ENCODE data around the gene ZC2HC1B.
"Not testable (repeated sequence)": the region's sequence is repeated elsewhere in the genome, so short reads cannot be mapped to it uniquely, and the experiment has no call there.

Gene ZC2HC1B

DNA sequence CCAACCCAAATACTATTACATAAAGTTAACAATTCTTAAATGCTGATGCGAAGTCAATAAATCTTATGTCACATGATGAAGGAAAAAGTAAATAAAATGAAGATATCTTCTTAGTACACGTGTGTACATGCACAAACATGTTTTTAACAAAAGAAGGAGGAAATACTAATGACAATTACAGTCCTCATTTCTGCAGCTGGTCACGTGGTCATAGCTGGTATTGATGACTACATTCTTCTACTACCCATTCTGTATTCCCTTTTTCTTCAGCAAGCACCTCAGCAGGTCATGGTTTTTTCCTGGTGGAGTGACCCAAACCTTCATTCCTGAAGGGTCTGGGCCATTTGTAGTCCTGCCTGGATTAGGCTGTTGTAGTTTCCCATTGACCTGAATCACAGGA, 4.5 kb downstream of the ZC2HC1B start:
- not testable (repeated sequence) for DNase-seq (ENCODE audit: low read depth in 1 of 2, low spot score in 1 of 2)

GRCh38 chr6:143871202-143871730, 7.0 kb downstream of the ZC2HC1B start:
- DNase-seq (ENCODE audit: low read depth in 1 of 2, low spot score in 1 of 2), result not testable (repeated sequence)

- DNase-seq (ENCODE audit: low read depth in 1 of 2, low spot score in 1 of 2), result no peak
These were observed 7.9 kb downstream of the ZC2HC1B start for GRCh38 chr6:143872201-143872600.

GRCh38 chr6:143873600-143873999, 9.3 kb downstream of the ZC2HC1B start:
- not testable (repeated sequence) for DNase-seq (ENCODE audit: low read depth in 1 of 2, low spot score in 1 of 2)

GRCh38 chr6:143874503-143874902, 10.2 kb downstream of the ZC2HC1B start:
- not testable (repeated sequence) for DNase-seq (ENCODE audit: low read depth in 1 of 2, low spot score in 1 of 2)

GRCh38 chr6:143877584-143878271, 13.5 kb downstream of the ZC2HC1B start:
- no peak for DNase-seq (ENCODE audit: low read depth in 1 of 2, low spot score in 1 of 2)

DNA sequence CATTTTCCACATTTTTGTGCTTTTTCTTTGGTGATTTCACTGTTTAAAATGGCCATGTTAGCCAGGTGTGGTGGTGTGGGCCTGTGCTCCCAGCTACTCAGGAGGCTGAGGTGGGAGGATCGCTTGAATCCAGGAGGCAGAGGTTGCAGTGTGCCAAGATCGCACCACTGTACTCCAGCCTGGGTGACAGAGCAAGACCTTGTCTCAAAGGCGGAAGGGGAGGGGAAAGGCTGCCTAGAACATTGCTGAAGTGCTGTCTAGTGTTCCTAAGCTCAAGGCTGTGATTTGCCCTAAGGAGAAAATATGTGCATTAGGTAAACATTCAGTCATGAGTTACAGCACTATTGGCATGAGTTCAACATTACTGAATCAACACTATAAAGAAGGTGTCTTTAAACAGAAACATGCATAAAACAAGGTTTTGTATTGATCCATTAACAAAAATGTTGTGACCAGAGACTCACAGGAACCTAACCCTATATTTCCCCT, 14.0 kb downstream of the ZC2HC1B start:
- DNase-seq (ENCODE audit: low read depth in 1 of 2, low spot score in 1 of 2), result no peak

GRCh38 chr6:143880412-143880811, 16.1 kb downstream of the ZC2HC1B start:
- no peak for DNase-seq (ENCODE audit: low read depth in 1 of 2, low spot score in 1 of 2)

- no peak for DNase-seq (ENCODE audit: low read depth in 1 of 2, low spot score in 1 of 2)
These were observed 18.2 kb downstream of the ZC2HC1B start for GRCh38 chr6:143882401-143882930.

DNA sequence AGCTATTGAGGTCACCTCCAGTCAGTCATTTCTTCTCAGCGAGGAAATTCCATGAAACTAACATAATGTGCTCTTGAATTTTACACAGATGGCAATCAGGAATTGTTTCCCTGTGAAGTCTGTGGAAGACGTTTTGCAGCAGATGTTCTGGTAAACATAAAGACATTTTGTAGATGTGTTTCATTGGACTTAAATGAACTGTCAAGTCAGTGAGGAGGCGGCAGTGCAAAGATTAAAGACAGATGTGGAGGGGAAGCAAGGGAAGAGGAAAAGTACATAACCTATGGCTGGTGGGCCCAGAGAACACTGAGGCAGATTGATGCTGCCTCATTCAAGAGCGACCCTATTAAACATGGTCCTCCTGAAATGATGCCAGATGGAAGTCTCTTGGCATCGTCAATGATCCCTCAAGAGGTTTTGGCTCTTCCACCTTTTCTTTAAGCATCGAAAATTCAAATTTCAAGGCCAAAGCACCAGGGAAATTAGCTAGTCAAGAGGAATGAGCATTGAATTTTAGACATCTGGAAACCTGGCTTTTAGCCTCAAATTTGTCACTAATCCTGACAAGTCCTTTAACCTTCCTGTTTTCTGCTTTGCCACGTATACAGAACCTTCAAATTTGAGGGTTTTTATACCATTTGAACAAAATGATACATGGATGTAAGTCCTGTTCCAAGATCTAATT, 20.1 kb downstream of the ZC2HC1B start:
- DNase-seq (ENCODE audit: low read depth in 1 of 2, low spot score in 1 of 2), result no peak

- no peak for DNase-seq (ENCODE audit: low read depth in 1 of 2, low spot score in 1 of 2)
These were observed 20.8 kb downstream of the ZC2HC1B start for GRCh38 chr6:143885116-143885515.

DNA sequence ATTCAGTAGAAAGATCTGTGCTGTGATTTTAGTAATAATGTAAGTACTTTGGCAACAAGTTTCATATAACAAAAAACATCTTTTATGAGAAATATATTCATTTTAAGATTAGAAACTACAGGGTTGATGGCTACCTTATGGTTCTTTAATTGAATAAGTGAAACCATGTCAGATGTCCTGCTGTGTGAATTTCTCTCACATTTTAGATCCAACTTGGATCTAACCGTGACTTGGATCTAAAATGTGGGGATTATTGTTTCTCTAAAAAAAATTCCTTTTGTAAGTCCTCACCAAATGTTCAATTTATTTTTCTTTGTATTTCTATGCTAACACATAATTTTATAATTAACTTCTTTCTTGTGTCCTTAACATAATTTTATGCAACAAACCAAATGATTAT, 30.4 kb downstream of the ZC2HC1B start:
- DNase-seq (ENCODE audit: low read depth in 1 of 2, low spot score in 1 of 2), result no peak

GRCh38 chr6:143896126-143896860, 32.0 kb downstream of the ZC2HC1B start:
- no peak for DNase-seq (ENCODE audit: low read depth in 1 of 2, low spot score in 1 of 2)

- DNase-seq (ENCODE audit: low read depth in 1 of 2, low spot score in 1 of 2), result no peak
These were observed 36.1 kb downstream of the ZC2HC1B start for GRCh38 chr6:143900358-143900757.

DNA sequence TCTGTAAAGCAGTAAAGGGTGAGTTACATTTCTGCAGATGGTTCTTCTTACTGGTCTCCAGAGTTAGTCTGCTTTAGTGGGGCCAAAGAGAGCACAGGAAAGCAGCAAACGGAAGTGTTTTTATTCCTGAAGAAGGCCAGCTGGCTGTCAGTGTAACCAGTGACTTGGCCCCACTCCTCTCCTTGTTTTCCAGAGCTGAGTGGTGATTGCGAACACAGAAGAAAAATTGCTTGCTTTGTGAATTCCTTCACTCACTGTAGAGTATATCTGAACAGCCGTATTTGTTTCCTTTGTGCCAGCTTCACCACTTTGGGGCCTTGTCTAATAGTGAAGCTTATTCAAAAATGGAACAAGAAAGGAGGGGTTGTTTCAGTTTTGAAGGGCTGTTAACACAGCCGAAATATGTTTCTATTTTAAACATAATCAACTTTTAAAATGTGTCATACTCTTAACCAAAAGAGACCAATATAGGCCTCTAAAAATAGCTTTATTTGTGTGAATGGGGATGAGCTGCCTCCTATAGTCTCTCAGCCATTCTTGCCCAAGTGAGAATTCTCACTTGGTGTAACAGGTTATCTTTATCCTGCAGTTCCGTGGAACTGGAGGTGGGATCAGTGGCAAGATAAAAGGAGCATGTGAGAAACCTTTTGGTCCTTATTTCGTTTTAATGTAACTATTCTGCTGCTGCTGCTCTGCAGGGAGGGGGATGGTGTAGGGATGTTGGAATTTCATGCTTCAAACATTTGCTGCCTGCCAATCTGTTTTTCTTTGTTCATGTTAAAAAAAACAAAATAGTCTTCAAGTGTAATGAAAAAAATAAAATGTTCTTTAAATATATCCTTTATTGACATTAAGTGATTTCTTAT, 37.8 kb downstream of the ZC2HC1B start:
- DNase-seq (ENCODE audit: low read depth in 1 of 2, low spot score in 1 of 2), result no peak

DNA sequence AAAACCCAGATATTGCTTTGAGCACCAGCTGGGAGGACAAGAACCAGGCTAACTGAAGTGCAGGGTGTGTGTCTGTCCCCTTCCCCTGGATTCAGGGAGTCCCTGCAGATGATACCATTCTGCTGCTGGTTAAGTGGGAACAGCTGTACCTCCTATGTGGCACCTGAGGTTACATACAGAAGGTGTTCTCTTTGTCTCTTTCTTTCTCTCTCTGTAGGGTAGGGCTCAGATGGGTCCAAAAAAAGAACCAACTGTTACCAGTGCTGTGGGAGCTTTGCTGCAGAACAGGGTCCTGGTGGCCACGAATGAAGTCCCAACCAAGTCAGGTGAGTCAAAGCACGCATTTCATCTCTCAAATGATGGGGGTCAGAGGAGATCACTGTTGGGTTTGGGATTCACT, 38.6 kb downstream of the ZC2HC1B start:
- DNase-seq (ENCODE audit: low read depth in 1 of 2, low spot score in 1 of 2), result no peak

DNA sequence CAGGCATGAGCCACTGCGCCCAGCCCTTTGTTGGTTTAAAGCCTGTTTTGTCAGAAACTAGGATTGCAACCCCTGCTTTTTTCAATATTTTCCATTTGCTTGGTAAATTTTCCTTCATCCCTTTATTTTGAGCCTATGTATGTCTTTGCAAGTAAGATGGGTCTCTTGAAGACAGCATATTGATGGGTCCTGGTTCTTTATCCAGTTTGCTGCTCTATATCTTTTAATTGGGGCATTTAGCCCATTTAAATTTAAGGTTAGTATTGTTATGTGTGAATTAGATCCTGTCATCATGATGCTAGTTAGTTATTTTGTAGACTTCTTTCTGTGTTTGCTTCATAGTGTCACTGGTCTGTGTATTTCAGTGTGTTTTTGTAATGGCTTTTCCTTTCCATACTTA, 46.8 kb downstream of the ZC2HC1B start:
- DNase-seq (ENCODE audit: low read depth in 1 of 2, low spot score in 1 of 2), result no peak

GRCh38 chr6:143912671-143913070, 48.4 kb downstream of the ZC2HC1B start:
- no peak for DNase-seq (ENCODE audit: low read depth in 1 of 2, low spot score in 1 of 2)

DNA sequence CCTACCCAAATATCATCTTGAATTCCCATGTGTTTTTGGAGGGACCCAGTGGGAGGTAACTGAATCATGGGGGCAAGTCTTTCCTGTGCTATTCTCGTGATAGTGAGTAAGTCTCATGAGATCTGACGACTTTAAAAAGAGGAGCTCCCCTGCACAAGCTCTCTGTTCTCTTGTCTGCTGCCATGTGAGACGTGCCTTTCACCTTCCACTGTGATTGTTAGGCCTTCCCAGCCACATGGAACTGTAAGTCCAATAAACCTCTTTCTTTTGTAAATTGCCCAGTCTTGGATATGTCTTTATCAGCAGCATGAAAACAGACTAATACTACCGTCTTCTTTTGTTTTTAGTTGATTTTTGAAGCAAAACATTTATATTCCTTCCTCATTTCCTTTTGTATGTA, 52.8 kb downstream of the ZC2HC1B start:
- DNase-seq (ENCODE audit: low read depth in 1 of 2, low spot score in 1 of 2), result not testable (repeated sequence)

DNA sequence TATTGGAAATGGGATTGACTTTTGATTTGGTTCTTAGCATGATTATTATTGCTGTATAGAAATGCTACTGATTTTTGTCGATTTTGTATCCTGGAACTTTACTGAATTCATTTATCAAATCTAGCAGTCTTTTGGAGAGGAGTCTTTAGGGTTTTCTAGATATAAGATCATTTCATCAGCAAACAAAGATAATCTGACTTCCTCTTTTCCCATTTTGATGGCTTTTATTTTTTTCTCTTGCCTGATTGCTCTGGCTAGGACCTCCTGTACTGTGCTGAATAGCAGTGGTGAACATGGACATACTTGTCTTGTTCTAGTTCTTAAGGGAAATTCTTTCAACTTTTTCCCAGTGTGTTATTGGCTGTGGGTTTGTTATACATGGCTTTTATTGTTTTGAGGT, 64.6 kb downstream of the ZC2HC1B start:
- no peak for DNase-seq (ENCODE audit: low read depth in 1 of 2, low spot score in 1 of 2)

- no peak for DNase-seq (ENCODE audit: low read depth in 1 of 2, low spot score in 1 of 2)
These were observed 65.7 kb downstream of the ZC2HC1B start for GRCh38 chr6:143929975-143930374.
